Measurements from ENCODE around the gene BCAS1.

The BCAS1 gene

GRCh38 chr20:53954723-53955658, 115.4 kb downstream of the BCAS1 start:
- H4K5ac ChIP-seq (ENCODE audit: low read length), result no peak overlapping the region
- H3K27ac ChIP-seq (ENCODE audit: low read depth, low read length), result no peak overlapping the region
- no peaks in the 10 kb centered on the region for H3K79me2 ChIP-seq (ENCODE audit: control insufficient read depth, insufficient read depth, low read length)
- H3K9ac ChIP-seq (ENCODE audit: low read length), result no peak overlapping the region
- no peak for DNase-seq
- H3K36me3 ChIP-seq (ENCODE audit: control insufficient read depth, insufficient read depth, low read length), result no peaks in the 10 kb centered on the region
- no peaks in the 10 kb centered on the region for H3K79me1 ChIP-seq (ENCODE audit: low read length)
- no peak overlapping the region for H2BK15ac ChIP-seq (replicated peaks; ENCODE audit: low read depth)
- no peak overlapping the region for H2AK5ac ChIP-seq (ENCODE audit: low read length)
- H3K18ac ChIP-seq (ENCODE audit: low read length), result no peak overlapping the region
- H3K4me3 ChIP-seq (ENCODE audit: low read length), result no peak overlapping the region
- no peak overlapping the region for H3K4me2 ChIP-seq (ENCODE audit: low read length)
- H3K23ac ChIP-seq (ENCODE audit: low read length), result no peak overlapping the region
- no peak overlapping the region for H2BK120ac ChIP-seq (ENCODE audit: low read depth, low read length)
- no CpG with 5 or more reads among the region's 6 CpGs for WGBS (ENCODE audit: extremely low coverage, insufficient coverage, low lambda C conversion rate)
- H4K8ac ChIP-seq (ENCODE audit: low read depth, low read length), result no peak overlapping the region
- no peak overlapping the region for H3K4ac ChIP-seq (ENCODE audit: low read depth, low read length)
- no peak overlapping the region for H3K56ac ChIP-seq (ENCODE audit: low read length)
- peaks cover 3% of the 10 kb centered on the region for H3K4me1 ChIP-seq (ENCODE audit: control insufficient read depth, low read depth, low read length)
- no peak overlapping the region for H2BK5ac ChIP-seq (ENCODE audit: low read length)
- no peaks in the 10 kb centered on the region for H3K27me3 ChIP-seq (ENCODE audit: insufficient read depth, low read length, poor library complexity)

GRCh38 chr20:53952528-53953096, 117.8 kb downstream of the BCAS1 start:
- no peak overlapping the region for H3K4me3 ChIP-seq (ENCODE audit: low read length)
- no peak overlapping the region for H4K5ac ChIP-seq (ENCODE audit: low read length)
- H3K4ac ChIP-seq (ENCODE audit: low read depth, low read length), result no peak overlapping the region
- H2BK5ac ChIP-seq (ENCODE audit: low read length), result no peak overlapping the region
- no peak overlapping the region for H3K9ac ChIP-seq (ENCODE audit: low read length)
- no peaks in the 10 kb centered on the region for H3K36me3 ChIP-seq (ENCODE audit: control insufficient read depth, insufficient read depth, low read length)
- H3K4me1 ChIP-seq (ENCODE audit: control insufficient read depth, low read depth, low read length), result peaks cover 8% of the 10 kb centered on the region
- no peaks in the 10 kb centered on the region for H3K79me1 ChIP-seq (ENCODE audit: low read length)
- H3K18ac ChIP-seq (ENCODE audit: low read length), result no peak overlapping the region
- no peak overlapping the region for H4K8ac ChIP-seq (ENCODE audit: low read depth, low read length)
- H3K4me2 ChIP-seq (ENCODE audit: low read length), result no peak overlapping the region
- no peak overlapping the region for H2BK15ac ChIP-seq (replicated peaks; ENCODE audit: low read depth)
- no peaks in the 10 kb centered on the region for H3K27me3 ChIP-seq (ENCODE audit: insufficient read depth, low read length, poor library complexity)
- no peak overlapping the region for H3K27ac ChIP-seq (ENCODE audit: low read depth, low read length)
- no CpG with 5 or more reads among the region's 4 CpGs for WGBS (ENCODE audit: extremely low coverage, insufficient coverage, low lambda C conversion rate)
- no peak overlapping the region for H3K23ac ChIP-seq (ENCODE audit: low read length)
- H2BK120ac ChIP-seq (ENCODE audit: low read depth, low read length), result no peak overlapping the region
- no peaks in the 10 kb centered on the region for H3K79me2 ChIP-seq (ENCODE audit: control insufficient read depth, insufficient read depth, low read length)
- DNase-seq, result no peak
- H2AK5ac ChIP-seq (ENCODE audit: low read length), result no peak overlapping the region
- no peak overlapping the region for H3K56ac ChIP-seq (ENCODE audit: low read length)

- Histone ChIP-seq H3K79me1 (ENCODE audit: low read length) (no peaks in the 10 kb centered on the region), H3K27me3 (ENCODE audit: insufficient read depth, low read length, poor library complexity) (no peaks in the 10 kb centered on the region), H3K18ac (ENCODE audit: low read length) (peak overlapping the region; percentile 23), H2AK5ac (ENCODE audit: low read length) (no peak overlapping the region), H4K8ac (ENCODE audit: low read depth, low read length) (no peak overlapping the region), H3K4ac (ENCODE audit: low read depth, low read length) (no peak overlapping the region), H3K36me3 (ENCODE audit: control insufficient read depth, insufficient read depth, low read length) (no peaks in the 10 kb centered on the region), H3K4me3 (ENCODE audit: low read length) (no peak overlapping the region), H4K5ac (ENCODE audit: low read length) (no peak overlapping the region), H3K56ac (ENCODE audit: low read length) (no peak overlapping the region), H3K4me2 (ENCODE audit: low read length) (no peak overlapping the region), H3K27ac (ENCODE audit: low read depth, low read length) (no peak overlapping the region), H2BK15ac (replicated peaks; ENCODE audit: low read depth) (no peak overlapping the region), H3K9ac (ENCODE audit: low read length) (no peak overlapping the region), H2BK120ac (ENCODE audit: low read depth, low read length) (no peak overlapping the region), H3K79me2 (ENCODE audit: control insufficient read depth, insufficient read depth, low read length) (no peaks in the 10 kb centered on the region), H3K4me1 (ENCODE audit: control insufficient read depth, low read depth, low read length) (peaks cover 8% of the 10 kb centered on the region), H3K23ac (ENCODE audit: low read length) (no peak overlapping the region), H2BK5ac (ENCODE audit: low read length) (no peak overlapping the region)
- no CpG with 5 or more reads among the region's 3 CpGs for WGBS (ENCODE audit: extremely low coverage, insufficient coverage, low lambda C conversion rate)
- no peak for DNase-seq
Observed at GRCh38 chr20:53950578-53950977, 119.8 kb downstream of the BCAS1 start.

- H3K79me1 ChIP-seq (ENCODE audit: low read length), result no peaks in the 10 kb centered on the region
- no peak overlapping the region for H3K27ac ChIP-seq (ENCODE audit: low read depth, low read length)
- H3K4me1 ChIP-seq (ENCODE audit: control insufficient read depth, low read depth, low read length), result peaks cover 8% of the 10 kb centered on the region
- DNase-seq, result no peak
- no peak overlapping the region for H3K4me3 ChIP-seq (ENCODE audit: low read length)
- WGBS (ENCODE audit: extremely low coverage, insufficient coverage, low lambda C conversion rate), result no CpG with 5 or more reads among the region's 7 CpGs
- H4K5ac ChIP-seq (ENCODE audit: low read length), result no peak overlapping the region
- H3K79me2 ChIP-seq (ENCODE audit: control insufficient read depth, insufficient read depth, low read length), result no peaks in the 10 kb centered on the region
- no peak overlapping the region for H2BK5ac ChIP-seq (ENCODE audit: low read length)
- H3K4me2 ChIP-seq (ENCODE audit: low read length), result no peak overlapping the region
- no peak overlapping the region for H3K4ac ChIP-seq (ENCODE audit: low read depth, low read length)
- no peak overlapping the region for H2BK15ac ChIP-seq (replicated peaks; ENCODE audit: low read depth)
- H2AK5ac ChIP-seq (ENCODE audit: low read length), result no peak overlapping the region
- no peak overlapping the region for H3K9ac ChIP-seq (ENCODE audit: low read length)
- no peak overlapping the region for H3K18ac ChIP-seq (ENCODE audit: low read length)
- no peak overlapping the region for H4K8ac ChIP-seq (ENCODE audit: low read depth, low read length)
- H3K56ac ChIP-seq (ENCODE audit: low read length), result no peak overlapping the region
- peak overlapping the region; percentile 2 for H3K23ac ChIP-seq (ENCODE audit: low read length)
- no peaks in the 10 kb centered on the region for H3K36me3 ChIP-seq (ENCODE audit: control insufficient read depth, insufficient read depth, low read length)
- H3K27me3 ChIP-seq (ENCODE audit: insufficient read depth, low read length, poor library complexity), result no peaks in the 10 kb centered on the region
- H2BK120ac ChIP-seq (ENCODE audit: low read depth, low read length), result no peak overlapping the region
Observed at GRCh38 chr20:53950031-53950430, 120.4 kb downstream of the BCAS1 start.

DNA sequence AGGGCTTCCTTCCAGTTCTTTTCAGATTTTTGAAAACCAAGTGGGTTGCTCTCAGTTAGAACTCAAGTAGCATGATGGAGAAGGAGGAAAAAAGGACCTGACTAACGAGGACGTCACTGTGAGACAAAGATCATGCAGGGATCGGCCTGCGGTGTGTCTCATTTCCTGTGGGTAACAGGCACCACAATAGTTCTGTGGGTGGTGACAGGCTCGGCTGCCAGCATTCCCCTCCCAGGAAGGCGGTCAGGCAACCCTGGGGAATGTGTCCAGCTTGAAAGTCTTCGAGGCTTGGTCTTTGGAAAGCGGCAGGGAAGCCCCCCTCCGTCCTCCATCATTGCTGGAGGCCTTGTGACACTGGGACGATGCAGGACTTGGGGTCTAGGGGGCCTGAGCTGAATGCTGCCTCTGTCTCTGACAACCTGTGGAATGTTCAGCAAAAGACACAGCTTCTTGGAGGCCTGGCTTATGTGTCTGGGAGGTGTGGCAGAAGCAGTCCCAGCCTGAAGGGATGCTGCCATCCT, 121.0 kb downstream of the BCAS1 start:
- no peak overlapping the region for H4K8ac ChIP-seq (ENCODE audit: low read depth, low read length)
- no peak overlapping the region for H3K9ac ChIP-seq (ENCODE audit: low read length)
- no peak for DNase-seq
- no peak overlapping the region for H2BK15ac ChIP-seq (replicated peaks; ENCODE audit: low read depth)
- no peak overlapping the region for H3K4me2 ChIP-seq (ENCODE audit: low read length)
- H4K5ac ChIP-seq (ENCODE audit: low read length), result no peak overlapping the region
- no peak overlapping the region for H3K18ac ChIP-seq (ENCODE audit: low read length)
- no CpG with 5 or more reads among the region's 10 CpGs for WGBS (ENCODE audit: extremely low coverage, insufficient coverage, low lambda C conversion rate)
- H3K27ac ChIP-seq (ENCODE audit: low read depth, low read length), result no peak overlapping the region
- no peak overlapping the region for H2BK120ac ChIP-seq (ENCODE audit: low read depth, low read length)
- peaks cover 8% of the 10 kb centered on the region for H3K4me1 ChIP-seq (ENCODE audit: control insufficient read depth, low read depth, low read length)
- no peaks in the 10 kb centered on the region for H3K27me3 ChIP-seq (ENCODE audit: insufficient read depth, low read length, poor library complexity)
- H3K23ac ChIP-seq (ENCODE audit: low read length), result no peak overlapping the region
- H3K56ac ChIP-seq (ENCODE audit: low read length), result peak overlapping the region; percentile 2
- H2BK5ac ChIP-seq (ENCODE audit: low read length), result no peak overlapping the region
- H3K4me3 ChIP-seq (ENCODE audit: low read length), result no peak overlapping the region
- no peaks in the 10 kb centered on the region for H3K79me2 ChIP-seq (ENCODE audit: control insufficient read depth, insufficient read depth, low read length)
- no peaks in the 10 kb centered on the region for H3K79me1 ChIP-seq (ENCODE audit: low read length)
- no peak overlapping the region for H3K4ac ChIP-seq (ENCODE audit: low read depth, low read length)
- H3K36me3 ChIP-seq (ENCODE audit: control insufficient read depth, insufficient read depth, low read length), result no peaks in the 10 kb centered on the region
- no peak overlapping the region for H2AK5ac ChIP-seq (ENCODE audit: low read length)
